PC-9 (cell line): ENCODE measurements around the gene FGF22. TPM values are rescaled to one million over a fixed set of nuclear protein-coding genes. Genes with fewer than 3 reads are reported as not detected.
A peak's percentile ranks its signal among the peaks of the same experiment; 100 is the strongest.
"Not testable (repeated sequence)": the region's sequence is repeated elsewhere in the genome, so short reads cannot be mapped to it uniquely, and the experiment has no call there.

Experiments
- BruUV-seq: library from RNA; stranded (reverse); fragments of 400-500 nt; replicated peaks from 2 replicates; lab custom pipeline; 2021; lab: Mats Ljungman, UMichigan
- CTCF ChIA-PET: fragments of 300-600 bp; sonication (Branson Sonifier 250); formaldehyde crosslinking; loops from one replicate; lab custom pipeline; 2022; ENCODE audit warnings: antibody characterized with exemption; lab: Charles Lee
- POLR2A ChIA-PET: fragments of 300-600 bp; sonication (Branson Sonifier 250); formaldehyde crosslinking; loops from one replicate; lab custom pipeline; 2022; ENCODE audit warnings: antibody characterized with exemption; ENCODE audit not compliant: unreplicated experiment; lab: Charles Lee
- DNase-seq, 2 experiments: peaks; one replicate each; pipeline versions ENCODE4 v3.0.0 to v3.0.0-alpha.2; 2015 to 2022; ENCODE audit warnings: mixed read lengths in 1 of 2
- H2AFZ ChIP-seq: fragments of 200-600 bp; sonication (generic); 2 replicates; pipeline ENCODE4 v1.8.1; 2017; ENCODE audit warnings: antibody characterized with exemption
- H3F3A ChIP-seq: fragments of 200-600 bp; sonication (generic); 2 replicates; pipeline ENCODE4 v1.8.1; 2017; ENCODE audit warnings: antibody characterized with exemption, mild to moderate bottlenecking, low read depth; ENCODE audit not compliant: insufficient read depth
- H3K27ac ChIP-seq: fragments of 200-600 bp; sonication (generic); 2 replicates; pipeline ENCODE4 v1.6.1; 2016; ENCODE audit warnings: mixed run types
- H3K27me3 ChIP-seq: fragments of 200-600 bp; sonication (generic); 2 replicates; pipeline ENCODE4 v1.6.1; 2016; ENCODE audit warnings: low read depth, mixed run types; ENCODE audit not compliant: insufficient read depth
- H3K36me3 ChIP-seq: fragments of 200-600 bp; sonication (generic); 2 replicates; pipeline ENCODE4 v1.6.1; 2016; ENCODE audit warnings: low read depth, mixed run types
- H3K4me1 ChIP-seq: fragments of 200-600 bp; sonication (generic); replicated peaks from 2 replicates; pipeline ENCODE4 v1.6.1; 2016; ENCODE audit warnings: mixed run types; ENCODE audit not compliant: insufficient read depth
- H3K4me2 ChIP-seq: fragments of 200-600 bp; sonication (generic); 2 replicates; pipeline ENCODE4 v1.6.1; 2017; ENCODE audit warnings: mixed run types
- H3K4me3 ChIP-seq: fragments of 200-600 bp; sonication (generic); 2 replicates; pipeline ENCODE4 v1.6.1; 2016; ENCODE audit warnings: mixed run types
- H3K79me2 ChIP-seq: fragments of 200-600 bp; sonication (generic); 2 replicates; pipeline ENCODE4 v1.6.1; 2017; ENCODE audit warnings: low read depth, mixed run types
- H3K9me2 ChIP-seq: fragments of 200-600 bp; sonication (generic); 2 replicates; pipeline ENCODE4 v1.8.1; 2017; ENCODE audit warnings: mild to moderate bottlenecking; ENCODE audit not compliant: insufficient read depth
- H3K9me3 ChIP-seq: fragments of 200-600 bp; sonication (generic); 2 replicates; pipeline ENCODE4 v1.8.1; 2016; ENCODE audit warnings: low read depth; ENCODE audit not compliant: insufficient read depth
- H4K20me1 ChIP-seq: fragments of 200-600 bp; sonication (generic); 2 replicates; pipeline ENCODE4 v1.8.1; 2017; ENCODE audit not compliant: insufficient read depth
- CTCF ChIP-seq: fragments of 200-600 bp; sonication (generic); conservative IDR thresholded peaks from 2 replicates; pipeline ENCODE4 v1.6.1; 2017; ENCODE audit warnings: mixed run types, antibody characterized with exemption, mild to moderate bottlenecking, moderate library complexity
- EZH2 ChIP-seq: fragments of 200-600 bp; sonication (generic); IDR thresholded peaks from 2 replicates; pipeline ENCODE4 v1.8.0; 2017; ENCODE audit warnings: antibody characterized with exemption, low read depth
- intact Hi-C: fragments of 100-400 bp; cut with micrococcal nuclease; formaldehyde crosslinking; loops from one replicate; pipeline ENCODE4 v1.10.0; 2022; ENCODE audit not compliant: unreplicated experiment
- total RNA-seq: library from RNA; stranded (reverse); gene quantifications from 2 replicates; pipeline ENCODE4 v1.2.3, GENCODE V29; 2021

FGF22 gene
- total RNA-seq, 1 experiment from 2014 or later, result not detected

- Histone ChIP-seq H3K36me3 (0 out of 2 replicates have a peak, but pooled peaks cover 4% of the 10 kb centered on the region), H3K4me2 (peak within 1 kb of the TSS; percentile 100), H3K4me1 (peaks cover 14% of the 10 kb centered on the region), H3K27ac (peak within 1 kb of the TSS; percentile 61), H3K79me2 (peaks cover 48% of the 10 kb centered on the region), H3F3A (peaks cover 8% of the 10 kb centered on the region), H3K4me3 (peak within 1 kb of the TSS; percentile 99), H3K27me3 (no peaks in the 10 kb centered on the region), H4K20me1 (peaks cover 38% of the 10 kb centered on the region), H3K9me2 (no peaks in the 10 kb centered on the region), H3K9me3 (no peaks in the 10 kb centered on the region), H2AFZ (peak within 1 kb of the TSS; percentile 83)
- BruUV-seq, result no TSS peak
- ChIA-PET POLR2A (interaction anchor here (0.5 to 0.7 kb wide), 4 partner anchors 14 to 191 kb away, joined by 4 to 11 read pairs (median 6); no protein-coding TSS in a partner anchor), CTCF (interaction anchor here (0.7 kb wide), 1 partner anchor 582 kb away, joined by 12 read pairs; no protein-coding TSS in a partner anchor)
- intact Hi-C loops, result loop anchor here (1.0 to 10.0 kb wide), 5 partner anchors 14 to 262 kb away; partner anchors contain the start of genes ARID3A, HCN2 and MISP
- TF ChIP-seq CTCF (no peak), EZH2 (no peak)
- peak; percentile 66 to 87 for DNase-seq
Observed at GRCh38 chr19:662962-663681, 23.4 kb downstream of the FGF22 start, which contains the start of gene RNF126. RNF126 (minus strand) TSS chr19:663214; CDS start chr19:663121, 93 bp downstream.

GRCh38 chr19:663682-664117, 24.0 kb downstream of the FGF22 start:
- Histone ChIP-seq H3K27ac (peak overlapping the region; percentile 41; the same call in 1 of the 2 replicates), H3K36me3 (0 out of 2 replicates have a peak, but pooled peaks cover 4% of the 10 kb centered on the region), H3K9me3 (no peaks in the 10 kb centered on the region), H3K9me2 (no peaks in the 10 kb centered on the region), H3F3A (peaks cover 8% of the 10 kb centered on the region), H3K27me3 (no peaks in the 10 kb centered on the region), H3K79me2 (peaks cover 42% of the 10 kb centered on the region), H2AFZ (peak overlapping the region; percentile 83), H3K4me3 (peak overlapping the region; percentile 71), H4K20me1 (peaks cover 33% of the 10 kb centered on the region), H3K4me1 (peaks cover 17% of the 10 kb centered on the region), H3K4me2 (peak overlapping the region; percentile 90)
- intact Hi-C loops, result loop anchor here (1.0 to 10.0 kb wide), 5 partner anchors 14 to 261 kb away; partner anchors contain the start of genes ARID3A, HCN2 and MISP
- TF ChIP-seq CTCF (no peak), EZH2 (no peak)
- BruUV-seq, result TSS peak; percentile 38
- no peak for DNase-seq
- POLR2A ChIA-PET, result interaction anchor here (0.5 to 0.7 kb wide), 3 partner anchors 13 to 133 kb away, joined by 4 to 6 read pairs (median 5); no protein-coding TSS in a partner anchor
- CTCF ChIA-PET, result no interaction called here

- Histone ChIP-seq H2AFZ (no peak overlapping the region), H3K79me2 (peaks cover 29% of the 10 kb centered on the region), H3K27me3 (no peaks in the 10 kb centered on the region), H3K4me1 (peaks cover 20% of the 10 kb centered on the region), H3K27ac (no peak overlapping the region), H3K9me3 (no peaks in the 10 kb centered on the region), H3K36me3 (0 out of 2 replicates have a peak, but pooled peaks cover 4% of the 10 kb centered on the region), H3K4me2 (peak overlapping the region; percentile 54), H3K9me2 (no peaks in the 10 kb centered on the region), H4K20me1 (peaks cover 20% of the 10 kb centered on the region), H3K4me3 (no peak overlapping the region), H3F3A (peaks cover 13% of the 10 kb centered on the region)
- POLR2A ChIA-PET, result no interaction called here
- peak; percentile 54 to 83 for DNase-seq
- TF ChIP-seq CTCF (peak; percentile 93), EZH2 (no peak)
- intact Hi-C loops, result loop anchor here (1.0 to 10.0 kb wide), 4 partner anchors 69 to 260 kb away; partner anchors contain the start of genes ARID3A, HCN2 and MISP
- no TSS peak for BruUV-seq
- CTCF ChIA-PET, result no interaction called here
Observed at GRCh38 chr19:664913-665443, 25.3 kb downstream of the FGF22 start.

GRCh38 chr19:666985-667573, 27.4 kb downstream of the FGF22 start:
- H3K79me2 ChIP-seq, H2AFZ ChIP-seq, CTCF ChIA-PET, H3K27me3 ChIP-seq, H3K4me2 ChIP-seq, DNase-seq, POLR2A ChIA-PET, H3K9me3 ChIP-seq, H3K27ac ChIP-seq, H3K36me3 ChIP-seq, BruUV-seq, H3K4me3 ChIP-seq, H3K9me2 ChIP-seq, H4K20me1 ChIP-seq: not testable (repeated sequence)
- Histone ChIP-seq H3K4me1 (peaks cover 10% of the 10 kb centered on the region), H3F3A (peaks cover 13% of the 10 kb centered on the region)
- intact Hi-C loops, result loop anchor here (10.0 kb wide), 1 partner anchor 258 kb away; the partner anchor contains the start of gene ARID3A
